ENCODE data around the gene SYNJ1. TPM values are rescaled to one million over a fixed set of nuclear protein-coding genes. Genes with fewer than 3 reads are reported as not detected.

SYNJ1 gene
- polyA plus RNA-seq, 3 donors, result 4.0 to 16.5 (median 8.1) TPM

- peaks cover 35 to 49% of the 10 kb centered on the region in 2 donors for H3K36me3 Mint-ChIP-seq
- Histone ChIP-seq H3K79me2 (ENCODE audit: insufficient read depth, low read length) (peaks cover 80% of the 10 kb centered on the region), H2AFZ (ENCODE audit: insufficient read depth, low read depth, low read length, poor library complexity, severe bottlenecking) (no peak overlapping the region), H3K4me3 (replicated peaks in 1 of 3; ENCODE audit: low read depth in 2 of 3, low read length in 3 of 3) (peak overlapping the region in 1 of 3 experiments; percentile 36), H3K4me2 (replicated peaks; ENCODE audit: extremely low read depth, low read length, poor library complexity, severe bottlenecking) (peak overlapping the region; percentile 40), H3K9ac (ENCODE audit: insufficient read depth, low read length, poor library complexity, severe bottlenecking) (no peak overlapping the region), H4K20me1 (ENCODE audit: insufficient read depth, low read length) (peaks cover 74% of the 10 kb centered on the region), H3K36me3 (replicated peaks in 1 of 2; ENCODE audit: control insufficient read depth in 1 of 2, insufficient read depth in 2 of 2, low read length in 2 of 2) (peaks cover 17 to 35% of the 10 kb centered on the region in 2 donors), H3K4me1 (ENCODE audit: control insufficient read depth in 1 of 2, insufficient read depth in 2 of 2, low read length in 2 of 2) (peaks cover 11 to 18% of the 10 kb centered on the region in 2 donors), H3K27ac (ENCODE audit: low read depth in 1 of 2, low read length in 2 of 2) (peak overlapping the region; percentile 46 to 72), H3K9me3 (replicated peaks in 1 of 2; ENCODE audit: control insufficient read depth in 1 of 2, insufficient read depth in 1 of 2, low read length in 2 of 2) (no peaks in the 10 kb centered on the region), H3K27me3 (ENCODE audit: control insufficient read depth in 2 of 2, insufficient read depth in 2 of 2, low read length in 2 of 2) (no peaks in the 10 kb centered on the region)
- H3K27ac Mint-ChIP-seq, result peak overlapping the region; percentile 44 to 93 (median 90)
- peaks cover 23% of the 10 kb centered on the region for H3K4me1 Mint-ChIP-seq
- WGBS (ENCODE audit: insufficient coverage), result no CpG with 5 or more reads among the region's 2 CpGs
- H3K9me3 Mint-ChIP-seq, result peaks cover 0 to 3% (median 0%) of the 10 kb centered on the region in 7 donors
- TF ChIP-seq, protein P1, sequence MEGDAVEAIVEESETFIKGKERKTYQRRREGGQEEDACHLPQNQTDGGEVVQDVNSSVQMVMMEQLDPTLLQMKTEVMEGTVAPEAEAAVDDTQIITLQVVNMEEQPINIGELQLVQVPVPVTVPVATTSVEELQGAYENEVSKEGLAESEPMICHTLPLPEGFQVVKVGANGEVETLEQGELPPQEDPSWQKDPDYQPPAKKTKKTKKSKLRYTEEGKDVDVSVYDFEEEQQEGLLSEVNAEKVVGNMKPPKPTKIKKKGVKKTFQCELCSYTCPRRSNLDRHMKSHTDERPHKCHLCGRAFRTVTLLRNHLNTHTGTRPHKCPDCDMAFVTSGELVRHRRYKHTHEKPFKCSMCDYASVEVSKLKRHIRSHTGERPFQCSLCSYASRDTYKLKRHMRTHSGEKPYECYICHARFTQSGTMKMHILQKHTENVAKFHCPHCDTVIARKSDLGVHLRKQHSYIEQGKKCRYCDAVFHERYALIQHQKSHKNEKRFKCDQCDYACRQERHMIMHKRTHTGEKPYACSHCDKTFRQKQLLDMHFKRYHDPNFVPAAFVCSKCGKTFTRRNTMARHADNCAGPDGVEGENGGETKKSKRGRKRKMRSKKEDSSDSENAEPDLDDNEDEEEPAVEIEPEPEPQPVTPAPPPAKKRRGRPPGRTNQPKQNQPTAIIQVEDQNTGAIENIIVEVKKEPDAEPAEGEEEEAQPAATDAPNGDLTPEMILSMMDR (IDR thresholded peaks at IDR 0.05), result no peak
- no peaks in the 10 kb centered on the region for H3K27me3 Mint-ChIP-seq (ENCODE audit: low read depth in 3 of 3)
- intact Hi-C loops (cut with micrococcal nuclease), result no loop called here
- peak; percentile 29 to 65 (median 45) for DNase-seq
- H3K4me3 Mint-ChIP-seq, result peak overlapping the region in 1 of 2 donors; percentile 43
Observed at GRCh38 chr21:32717851-32718316, 9.9 kb downstream of the SYNJ1 start.

GRCh38 chr21:32716486-32716885, 11.3 kb downstream of the SYNJ1 start:
- WGBS (ENCODE audit: insufficient coverage), result no CpG with 5 or more reads among the region's 2 CpGs
- peak overlapping the region in 1 of 7 donors; percentile 33 for H3K27ac Mint-ChIP-seq

More at GRCh38 chr21:32716486-32716885, 11.3 kb downstream of the SYNJ1 start:
- no peak overlapping the region for H3K27ac ChIP-seq (ENCODE audit: low read depth in 1 of 2, low read length in 2 of 2)
- no peaks in the 10 kb centered on the region for H3K9me3 ChIP-seq (replicated peaks in 1 of 2; ENCODE audit: control insufficient read depth in 1 of 2, insufficient read depth in 1 of 2, low read length in 2 of 2)
- H3K4me1 ChIP-seq (ENCODE audit: control insufficient read depth in 1 of 2, insufficient read depth in 2 of 2, low read length in 2 of 2), result peaks cover 11 to 18% of the 10 kb centered on the region in 2 donors
- no peak for DNase-seq
- H4K20me1 ChIP-seq (ENCODE audit: insufficient read depth, low read length), result peaks cover 84% of the 10 kb centered on the region
- H3K79me2 ChIP-seq (ENCODE audit: insufficient read depth, low read length), result peaks cover 82% of the 10 kb centered on the region
- peaks cover 29 to 44% of the 10 kb centered on the region in 2 donors for H3K36me3 Mint-ChIP-seq
- H3K4me3 Mint-ChIP-seq, result no peak overlapping the region
- H3K36me3 ChIP-seq (replicated peaks in 1 of 2; ENCODE audit: control insufficient read depth in 1 of 2, insufficient read depth in 2 of 2, low read length in 2 of 2), result peaks cover 14 to 33% of the 10 kb centered on the region in 2 donors
- H3K27me3 Mint-ChIP-seq (ENCODE audit: low read depth in 3 of 3), result no peaks in the 10 kb centered on the region
- intact Hi-C loops (cut with micrococcal nuclease), result no loop called here
- peaks cover 21% of the 10 kb centered on the region for H3K4me1 Mint-ChIP-seq
- no peak overlapping the region for H2AFZ ChIP-seq (ENCODE audit: insufficient read depth, low read depth, low read length, poor library complexity, severe bottlenecking)
- TF ChIP-seq, protein P1 (IDR thresholded peaks at IDR 0.05), result no peak
- H3K27me3 ChIP-seq (ENCODE audit: control insufficient read depth in 2 of 2, insufficient read depth in 2 of 2, low read length in 2 of 2), result no peaks in the 10 kb centered on the region
- H3K9me3 Mint-ChIP-seq, result peaks cover 0 to 3% (median 0%) of the 10 kb centered on the region in 7 donors
- H3K4me3 ChIP-seq (replicated peaks in 1 of 3; ENCODE audit: low read depth in 2 of 3, low read length in 3 of 3), result no peak overlapping the region
- H3K4me2 ChIP-seq (replicated peaks; ENCODE audit: extremely low read depth, low read length, poor library complexity, severe bottlenecking), result no peak overlapping the region
- no peak overlapping the region for H3K9ac ChIP-seq (ENCODE audit: insufficient read depth, low read length, poor library complexity, severe bottlenecking)
